LNCAP (cell line): ENCODE measurements around the gene NTM.

Experiments used
- CTCF ChIP-seq: fragments of 450-650 bp; IDR thresholded peaks from 2 replicates; pipeline ENCODE4 v1.5.1; 2017; ENCODE audit warnings: mild to moderate bottlenecking

NTM gene

GRCh38 chr11:131991606-131992005, 621.2 kb downstream of the NTM start:
- no peak for TF ChIP-seq CTCF

GRCh38 chr11:131993246-131993645, 622.8 kb downstream of the NTM start:
- TF ChIP-seq CTCF = no peak

- no peak for TF ChIP-seq CTCF
Observed at GRCh38 chr11:131998020-131998419, 627.6 kb downstream of the NTM start.

- no peak for TF ChIP-seq CTCF
Observed at GRCh38 chr11:131999084-131999483, 628.7 kb downstream of the NTM start.

GRCh38 chr11:131999955-132000354, 629.5 kb downstream of the NTM start:
- no peak for TF ChIP-seq CTCF

GRCh38 chr11:132005887-132006286, 635.5 kb downstream of the NTM start:
- TF ChIP-seq CTCF = no peak

GRCh38 chr11:132006884-132007580, 636.6 kb downstream of the NTM start:
- TF ChIP-seq CTCF = no peak

GRCh38 chr11:132008226-132008625, 637.8 kb downstream of the NTM start:
- TF ChIP-seq CTCF = no peak
